HepG2 (cell line): Measurements from ENCODE around the gene HDAC4. TPM values are rescaled to one million over a fixed set of nuclear protein-coding genes. Genes with fewer than 3 reads are reported as not detected.
A peak's percentile ranks its signal among the peaks of the same experiment; 100 is the strongest.

Source experiments
- ARNT2 ChIP-seq: sonication (generic); formaldehyde crosslinking; IDR thresholded peaks from 2 replicates; pipeline ENCODE4 v1.8.0; 2022; ENCODE audit warnings: mild to moderate bottlenecking, low read depth, missing genetic modification reagents, moderate library complexity
- GFI1 ChIP-seq: sonication (generic); formaldehyde crosslinking; IDR thresholded peaks from 2 replicates; pipeline ENCODE4 v1.5.0; 2020; ENCODE audit warnings: missing genetic modification reagents, mild to moderate bottlenecking, borderline replicate concordance
- GTF2F1 ChIP-seq: fragments of 150-350 bp; IDR thresholded peaks from 2 replicates; pipeline ENCODE4 v1.6.1; 2014; ENCODE audit warnings: low read length
- POLR2AphosphoS5 ChIP-seq: IDR thresholded peaks from 2 replicates; pipeline ENCODE4 v1.6.1; 2012; ENCODE audit warnings: low read depth, low read length
- RFXANK ChIP-seq: IDR thresholded peaks from 2 replicates; pipeline ENCODE4 v1.6.1; 2016
- SAP130 ChIP-seq: IDR thresholded peaks from 2 replicates; pipeline ENCODE4 v1.6.1; 2016; ENCODE audit warnings: low read depth
- SRSF9 ChIP-seq: fragments of 200-400 bp; formaldehyde crosslinking; IDR thresholded peaks from 2 replicates; pipeline ENCODE4 v1.6.1; 2018; ENCODE audit warnings: borderline replicate concordance, mild to moderate bottlenecking, low read depth, low read length; ENCODE audit not compliant: insufficient read depth, poor library complexity, severe bottlenecking
- TBL1XR1 ChIP-seq: fragments of 150-350 bp; IDR thresholded peaks from 2 replicates; pipeline ENCODE4 v1.6.1; 2014; ENCODE audit warnings: borderline replicate concordance, low read length; ENCODE audit not compliant: partially characterized antibody
- TP53 ChIP-seq: sonication (generic); formaldehyde crosslinking; conservative IDR thresholded peaks from 2 replicates; pipeline ENCODE4 v1.4.0; 2020; ENCODE audit warnings: missing genetic modification reagents
- YEATS2 ChIP-seq: sonication (generic); formaldehyde crosslinking; IDR thresholded peaks from 2 replicates; pipeline ENCODE4 v1.4.0; 2020; ENCODE audit warnings: missing genetic modification reagents, borderline replicate concordance
- ZBTB38 ChIP-seq: sonication (generic); formaldehyde crosslinking; IDR thresholded peaks from 2 replicates; pipeline ENCODE4 v1.5.1; 2020; ENCODE audit warnings: mild to moderate bottlenecking, missing genetic modification reagents
- ZNF564 ChIP-seq: sonication (generic); formaldehyde crosslinking; IDR thresholded peaks from 2 replicates; pipeline ENCODE4 v1.8.1; 2023; ENCODE audit warnings: mild to moderate bottlenecking, missing genetic modification reagents
- ZNF776 ChIP-seq: sonication (generic); formaldehyde crosslinking; IDR thresholded peaks from 2 replicates; pipeline ENCODE4 v1.4.0; 2020; ENCODE audit warnings: mild to moderate bottlenecking, missing genetic modification reagents
- ZNF780A ChIP-seq: sonication (generic); formaldehyde crosslinking; IDR thresholded peaks from 2 replicates; pipeline ENCODE4 v1.8.0; 2022; ENCODE audit warnings: mild to moderate bottlenecking, missing genetic modification reagents, moderate library complexity
- ZNF839 ChIP-seq: sonication (generic); formaldehyde crosslinking; IDR thresholded peaks from 2 replicates; pipeline ENCODE4 v1.4.0; 2020; ENCODE audit warnings: missing genetic modification reagents, mild to moderate bottlenecking, borderline replicate concordance
- polyA plus RNA-seq, 8 experiments: library from polyadenylated mRNA; depleted of rRNA in 3 of 8; stranded (reverse) in 7 of 8; unstranded in 1 of 8; fragments of >200 nt; fragmentation: Illumina TruSeq in 4 of 8; extraction: Trizol in 4 of 8; gene quantifications; 2 replicates each; pipeline versions ENCODE4 v1.2.1 to v1.2.3, GENCODE V29; 2011 to 2016; ENCODE audit warnings: low read depth in 4 of 8, missing spikeins in 1 of 8, mixed read lengths in 1 of 8; ENCODE audit not compliant: insufficient read depth in 1 of 8
- total RNA-seq, 5 experiments: library from RNA; depleted of rRNA; stranded (reverse); fragments of >200 nt; fragmentation: Illumina TruSeq; extraction: Trizol; gene quantifications; 2 replicates each; pipeline ENCODE4 v1.2.3, GENCODE V29; 2016; ENCODE audit warnings: low read depth in 1 of 5
- TF ChIP-seq, protein P1 (sequence below): sonication (generic); formaldehyde crosslinking; IDR thresholded peaks from 2 replicates; pipeline ENCODE4 v1.4.0; 2020; ENCODE audit warnings: missing genetic modification reagents
- TF ChIP-seq, protein P2 (sequence below): sonication (generic); formaldehyde crosslinking; IDR thresholded peaks from 2 replicates; pipeline ENCODE4 v1.4.0; 2020; ENCODE audit warnings: missing genetic modification reagents, mild to moderate bottlenecking, borderline replicate concordance
- TF ChIP-seq, protein P3 (sequence below): IDR thresholded peaks from 2 replicates; pipeline ENCODE4 v1.6.1; 2016; ENCODE audit warnings: missing biosample characterization, missing genetic modification reagents, low read depth
- TF ChIP-seq, protein P4 (sequence below): sonication (generic); formaldehyde crosslinking; IDR thresholded peaks from 2 replicates; pipeline ENCODE4 v1.5.1; 2020; ENCODE audit warnings: missing genetic modification reagents, mild to moderate bottlenecking, borderline replicate concordance

HDAC4 gene
- total and polyA plus RNA-seq, 2 of the 13 experiments (the other 11 are each of a cell fraction or from before 2014, with no cell fraction given) = 10.1 to 11.5 TPM

DNA sequence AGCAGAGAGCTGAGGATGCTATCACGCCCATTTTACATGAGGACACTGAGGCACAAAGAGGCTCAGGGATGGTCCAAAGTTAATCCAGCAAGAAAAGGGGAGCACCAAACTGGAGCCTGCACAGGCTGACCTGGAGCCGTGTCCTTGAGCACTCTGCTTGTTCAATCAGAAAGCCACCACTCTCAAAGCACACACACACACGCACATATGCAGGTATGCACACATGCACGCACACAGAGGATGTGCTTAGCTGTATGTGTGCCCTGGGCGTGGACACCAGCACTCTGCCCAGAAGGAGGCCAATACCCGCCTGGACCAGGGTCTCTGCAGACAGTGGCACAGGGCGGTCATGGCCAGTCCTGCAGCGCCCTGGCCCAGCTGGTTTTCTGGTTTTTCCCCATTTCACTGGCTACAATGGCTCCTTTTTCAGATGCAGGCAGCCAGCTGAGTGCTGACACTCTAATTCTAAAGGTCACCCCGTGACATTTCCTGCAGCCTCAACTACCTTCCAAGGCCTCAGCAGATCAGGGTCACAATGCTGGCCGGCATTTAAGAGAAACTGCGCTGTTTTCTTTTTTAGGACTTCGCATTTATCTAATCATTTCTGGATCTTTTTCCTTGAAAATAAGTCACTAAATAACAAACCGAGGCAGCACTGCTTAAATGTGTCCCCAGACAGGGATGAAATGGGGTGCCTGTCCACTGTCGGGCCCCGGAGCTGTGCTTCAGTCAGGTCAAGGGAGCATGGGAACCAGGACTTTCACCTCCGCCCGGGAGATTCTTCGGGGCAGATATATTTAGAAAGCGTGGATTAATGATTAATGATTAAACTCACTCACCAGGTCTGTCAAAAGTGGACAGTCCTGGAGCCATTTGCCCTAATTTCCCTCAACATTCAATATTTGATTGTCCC, 104.5 kb downstream of the HDAC4 start (continued):
- TF ChIP-seq, protein P1, sequence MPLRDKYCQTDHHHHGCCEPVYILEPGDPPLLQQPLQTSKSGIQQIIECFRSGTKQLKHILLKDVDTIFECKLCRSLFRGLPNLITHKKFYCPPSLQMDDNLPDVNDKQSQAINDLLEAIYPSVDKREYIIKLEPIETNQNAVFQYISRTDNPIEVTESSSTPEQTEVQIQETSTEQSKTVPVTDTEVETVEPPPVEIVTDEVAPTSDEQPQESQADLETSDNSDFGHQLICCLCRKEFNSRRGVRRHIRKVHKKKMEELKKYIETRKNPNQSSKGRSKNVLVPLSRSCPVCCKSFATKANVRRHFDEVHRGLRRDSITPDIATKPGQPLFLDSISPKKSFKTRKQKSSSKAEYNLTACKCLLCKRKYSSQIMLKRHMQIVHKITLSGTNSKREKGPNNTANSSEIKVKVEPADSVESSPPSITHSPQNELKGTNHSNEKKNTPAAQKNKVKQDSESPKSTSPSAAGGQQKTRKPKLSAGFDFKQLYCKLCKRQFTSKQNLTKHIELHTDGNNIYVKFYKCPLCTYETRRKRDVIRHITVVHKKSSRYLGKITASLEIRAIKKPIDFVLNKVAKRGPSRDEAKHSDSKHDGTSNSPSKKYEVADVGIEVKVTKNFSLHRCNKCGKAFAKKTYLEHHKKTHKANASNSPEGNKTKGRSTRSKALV (CRISPR knock-in tag) = no peak
- no peak; the same call in 1 of the 2 replicates for TF ChIP-seq ZNF839 (CRISPR knock-in tag)
- no peak for TF ChIP-seq POLR2AphosphoS5
- TF ChIP-seq, protein P2, sequence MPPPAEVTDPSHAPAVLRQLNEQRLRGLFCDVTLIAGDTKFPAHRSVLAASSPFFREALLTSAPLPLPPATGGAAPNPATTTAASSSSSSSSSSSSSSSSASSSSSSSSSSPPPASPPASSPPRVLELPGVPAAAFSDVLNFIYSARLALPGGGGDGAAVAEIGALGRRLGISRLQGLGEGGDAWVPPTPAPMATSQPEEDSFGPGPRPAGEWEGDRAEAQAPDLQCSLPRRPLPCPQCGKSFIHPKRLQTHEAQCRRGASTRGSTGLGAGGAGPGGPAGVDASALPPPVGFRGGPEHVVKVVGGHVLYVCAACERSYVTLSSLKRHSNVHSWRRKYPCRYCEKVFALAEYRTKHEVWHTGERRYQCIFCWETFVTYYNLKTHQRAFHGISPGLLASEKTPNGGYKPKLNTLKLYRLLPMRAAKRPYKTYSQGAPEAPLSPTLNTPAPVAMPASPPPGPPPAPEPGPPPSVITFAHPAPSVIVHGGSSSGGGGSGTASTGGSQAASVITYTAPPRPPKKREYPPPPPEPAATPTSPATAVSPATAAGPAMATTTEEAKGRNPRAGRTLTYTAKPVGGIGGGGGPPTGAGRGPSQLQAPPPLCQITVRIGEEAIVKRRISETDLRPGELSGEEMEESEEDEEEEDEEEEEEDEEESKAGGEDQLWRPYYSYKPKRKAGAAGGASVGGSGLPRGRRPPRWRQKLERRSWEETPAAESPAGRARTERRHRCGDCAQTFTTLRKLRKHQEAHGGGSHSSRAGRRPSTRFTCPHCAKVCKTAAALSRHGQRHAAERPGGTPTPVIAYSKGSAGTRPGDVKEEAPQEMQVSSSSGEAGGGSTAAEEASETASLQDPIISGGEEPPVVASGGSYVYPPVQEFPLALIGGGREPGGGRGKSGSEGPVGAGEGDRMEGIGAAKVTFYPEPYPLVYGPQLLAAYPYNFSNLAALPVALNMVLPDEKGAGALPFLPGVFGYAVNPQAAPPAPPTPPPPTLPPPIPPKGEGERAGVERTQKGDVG = no peak; the same call in 1 of the 2 replicates
- TF ChIP-seq, protein P3, sequence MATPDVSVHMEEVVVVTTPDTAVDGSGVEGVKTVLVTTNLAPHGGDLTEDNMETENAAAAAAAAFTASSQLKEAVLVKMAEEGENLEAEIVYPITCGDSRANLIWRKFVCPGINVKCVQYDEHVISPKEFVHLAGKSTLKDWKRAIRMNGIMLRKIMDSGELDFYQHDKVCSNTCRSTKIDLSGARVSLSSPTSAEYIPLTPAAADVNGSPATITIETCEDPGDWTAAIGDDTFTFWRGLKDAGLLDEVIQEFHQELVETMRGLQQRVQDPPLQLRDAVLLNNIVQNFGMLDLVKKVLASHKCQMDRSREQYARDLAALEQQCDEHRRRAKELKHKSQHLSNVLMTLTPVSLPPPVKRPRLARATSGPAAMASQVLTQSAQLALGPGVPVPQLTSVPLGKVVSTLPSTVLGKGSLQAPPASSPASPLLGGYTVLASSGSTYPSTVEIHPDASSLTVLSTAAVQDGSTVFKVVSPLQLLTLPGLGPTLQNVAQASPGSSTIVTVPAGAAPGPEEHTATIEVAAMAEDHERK = no peak
- no peak for TF ChIP-seq RFXANK (CRISPR knock-in tag)
- TF ChIP-seq YEATS2 = no peak
- no peak for TF ChIP-seq ZNF780A (CRISPR knock-in tag)
- TF ChIP-seq ZBTB38 = peak; percentile 80
- TF ChIP-seq GTF2F1 = no peak
- TF ChIP-seq GFI1 = peak; percentile 69; the same call in 1 of the 2 replicates
- peak; percentile 89 for TF ChIP-seq SAP130
- TF ChIP-seq, protein P4, sequence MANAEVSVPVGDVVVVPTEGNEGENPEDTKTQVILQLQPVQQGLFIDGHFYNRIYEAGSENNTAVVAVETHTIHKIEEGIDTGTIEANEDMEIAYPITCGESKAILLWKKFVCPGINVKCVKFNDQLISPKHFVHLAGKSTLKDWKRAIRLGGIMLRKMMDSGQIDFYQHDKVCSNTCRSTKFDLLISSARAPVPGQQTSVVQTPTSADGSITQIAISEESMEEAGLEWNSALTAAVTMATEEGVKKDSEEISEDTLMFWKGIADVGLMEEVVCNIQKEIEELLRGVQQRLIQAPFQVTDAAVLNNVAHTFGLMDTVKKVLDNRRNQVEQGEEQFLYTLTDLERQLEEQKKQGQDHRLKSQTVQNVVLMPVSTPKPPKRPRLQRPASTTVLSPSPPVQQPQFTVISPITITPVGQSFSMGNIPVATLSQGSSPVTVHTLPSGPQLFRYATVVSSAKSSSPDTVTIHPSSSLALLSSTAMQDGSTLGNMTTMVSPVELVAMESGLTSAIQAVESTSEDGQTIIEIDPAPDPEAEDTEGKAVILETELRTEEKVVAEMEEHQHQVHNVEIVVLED (CRISPR knock-in tag) = no peak
- TF ChIP-seq TBL1XR1 = peak; percentile 46
- no peak for TF ChIP-seq ZNF564 (CRISPR knock-in tag)
- no peak for TF ChIP-seq TP53 (CRISPR knock-in tag)
- no peak for TF ChIP-seq SRSF9
- no peak for TF ChIP-seq ZNF776 (CRISPR knock-in tag)
- TF ChIP-seq ARNT2 (CRISPR knock-in tag) = peak; percentile 77
